ENCODE results near the gene DRG2.

GRCh38 chr17:18124345-18125126 is 36.8 kb downstream of the DRG2 start:
- TF ChIP-seq, protein P1, sequence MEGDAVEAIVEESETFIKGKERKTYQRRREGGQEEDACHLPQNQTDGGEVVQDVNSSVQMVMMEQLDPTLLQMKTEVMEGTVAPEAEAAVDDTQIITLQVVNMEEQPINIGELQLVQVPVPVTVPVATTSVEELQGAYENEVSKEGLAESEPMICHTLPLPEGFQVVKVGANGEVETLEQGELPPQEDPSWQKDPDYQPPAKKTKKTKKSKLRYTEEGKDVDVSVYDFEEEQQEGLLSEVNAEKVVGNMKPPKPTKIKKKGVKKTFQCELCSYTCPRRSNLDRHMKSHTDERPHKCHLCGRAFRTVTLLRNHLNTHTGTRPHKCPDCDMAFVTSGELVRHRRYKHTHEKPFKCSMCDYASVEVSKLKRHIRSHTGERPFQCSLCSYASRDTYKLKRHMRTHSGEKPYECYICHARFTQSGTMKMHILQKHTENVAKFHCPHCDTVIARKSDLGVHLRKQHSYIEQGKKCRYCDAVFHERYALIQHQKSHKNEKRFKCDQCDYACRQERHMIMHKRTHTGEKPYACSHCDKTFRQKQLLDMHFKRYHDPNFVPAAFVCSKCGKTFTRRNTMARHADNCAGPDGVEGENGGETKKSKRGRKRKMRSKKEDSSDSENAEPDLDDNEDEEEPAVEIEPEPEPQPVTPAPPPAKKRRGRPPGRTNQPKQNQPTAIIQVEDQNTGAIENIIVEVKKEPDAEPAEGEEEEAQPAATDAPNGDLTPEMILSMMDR (IDR thresholded peaks at IDR 0.05) = no peak
- TF ChIP-seq POLR2A (IDR thresholded peaks at IDR 0.05) (no peak), POLR2AphosphoS5 (IDR thresholded peaks at IDR 0.05) (no peak), EP300 (IDR thresholded peaks at IDR 0.05) (no peak)
